Tibial nerve (tissue), 4 donors: ENCODE data around the gene NOS1AP. TPM values are rescaled to one million over a fixed set of nuclear protein-coding genes. Genes with fewer than 3 reads are reported as not detected.

Source experiments
- DNase-seq, 2 donors: peaks; one replicate each; pipeline ENCODE4 v3.0.0-alpha.2; 2019; ENCODE audit warnings: low spot score in 2 of 2
- H3K27ac ChIP-seq, 4 donors: fragments of 200-600 bp; sonication (generic) in 3 of 4; one replicate each; pipeline ENCODE4 v1.5.1; 2017 to 2019; ENCODE audit warnings: mild to moderate bottlenecking in 1 of 4
- H3K27me3 ChIP-seq, 2 donors: fragments of 200-600 bp; sonication (generic) in 1 of 2; one replicate each; pipeline versions ENCODE4 v1.5.1 to v1.6.0; 2017 to 2019
- H3K36me3 ChIP-seq, 3 donors: fragments of 200-600 bp; sonication (generic); one replicate each; pipeline ENCODE4 v1.5.1; 2018 to 2019
- H3K4me1 ChIP-seq, 4 donors: fragments of 200-600 bp; sonication (generic) in 3 of 4; one replicate each; pipeline ENCODE4 v1.5.1; 2017 to 2019
- H3K4me3 ChIP-seq, 4 donors: fragments of 200-600 bp; sonication (generic) in 3 of 4; one replicate each; pipeline ENCODE4 v1.5.1; 2017 to 2019; ENCODE audit warnings: mild to moderate bottlenecking in 1 of 4, moderate library complexity in 1 of 4
- H3K9me3 ChIP-seq, 4 donors: fragments of 200-600 bp; sonication (generic) in 3 of 4; one replicate each; pipeline ENCODE4 v1.5.1; 2017 to 2019
- CTCF ChIP-seq, 5 experiments: fragments of 200-600 bp in 3 of 5; fragments of 450-650 bp in 2 of 5; sonication (generic) in 3 of 5; IDR thresholded peaks; one replicate each; pipeline ENCODE4 v1.5.1; 2016 to 2019; ENCODE audit warnings: antibody characterized with exemption in 5 of 5, mild to moderate bottlenecking in 3 of 5, moderate library complexity in 2 of 5
- EP300 ChIP-seq, 2 donors: sonication (generic); formaldehyde crosslinking; IDR thresholded peaks; one replicate each; pipeline ENCODE4 v1.6.1; 2017; ENCODE audit warnings: antibody characterized with exemption in 2 of 2, mild to moderate bottlenecking in 1 of 2
- POLR2A ChIP-seq, 2 donors: fragments of 450-650 bp; IDR thresholded peaks; one replicate each; pipeline ENCODE4 v1.6.1; 2017; ENCODE audit warnings: antibody characterized with exemption in 2 of 2, mild to moderate bottlenecking in 2 of 2, moderate library complexity in 2 of 2
- WGBS, 2 donors: methylation state at CpG; one replicate each; pipeline ENCODE4 v1.1.5; 2018; 5-methylcytosine and 5-hydroxymethylcytosine counted together
- total RNA-seq, 4 donors: library from RNA; depleted of rRNA; stranded (reverse); fragments of >200 nt; gene quantifications; one replicate each; pipeline ENCODE4 v1.1.0, GENCODE V29; 2016

Gene NOS1AP
- total RNA-seq, 4 donors from 2014 or later, result 2.7 to 11.2 (median 5.3) TPM

- TF ChIP-seq CTCF (IDR thresholded peaks at IDR 0.05) (no peak), EP300 (IDR thresholded peaks at IDR 0.05) (no peak), POLR2A (IDR thresholded peaks at IDR 0.05) (no peak)
- Histone ChIP-seq H3K9me3 (no peaks in the 10 kb centered on the region), H3K36me3 (no peaks in the 10 kb centered on the region), H3K4me1 (peaks cover 0 to 10% (median 3%) of the 10 kb centered on the region in 4 donors), H3K27ac (no peak overlapping the region), H3K4me3 (no peak overlapping the region), H3K27me3 (no peaks in the 10 kb centered on the region)
- no peak for DNase-seq
- whole genome bisulfite sequencing, 2 donors, result 86 to 93% methylated on average over 1 of the region's 1 CpG
Observed at GRCh38 chr1:162087574-162087973, 18.1 kb downstream of the NOS1AP start.

- no peak for TF ChIP-seq EP300 (IDR thresholded peaks at IDR 0.05)
- no peak for TF ChIP-seq POLR2A (IDR thresholded peaks at IDR 0.05)
- no peak for TF ChIP-seq CTCF (IDR thresholded peaks at IDR 0.05)
- 58 to 64% methylated on average over 5 of the region's 5 CpGs for WGBS, 2 donors
- no peaks in the 10 kb centered on the region for H3K36me3 ChIP-seq
- H3K4me1 ChIP-seq, result peaks cover 0 to 17% (median 3%) of the 10 kb centered on the region in 4 donors
- H3K9me3 ChIP-seq, result no peaks in the 10 kb centered on the region
- no peak overlapping the region for H3K4me3 ChIP-seq
- H3K27ac ChIP-seq, result no peak overlapping the region
- H3K27me3 ChIP-seq, result no peaks in the 10 kb centered on the region
- DNase-seq, result no peak
Observed at GRCh38 chr1:162088281-162088969, 18.9 kb downstream of the NOS1AP start.

- H3K27me3 ChIP-seq, result no peaks in the 10 kb centered on the region
- TF ChIP-seq POLR2A (IDR thresholded peaks at IDR 0.05) (no peak), CTCF (IDR thresholded peaks at IDR 0.05) (no peak), EP300 (IDR thresholded peaks at IDR 0.05) (no peak)
- WGBS, 2 donors, result 91 to 96% methylated on average over 2 of the region's 2 CpGs
- no peak for DNase-seq
- H3K9me3 ChIP-seq, result no peaks in the 10 kb centered on the region
- no peaks in the 10 kb centered on the region for H3K36me3 ChIP-seq
- peaks cover 0 to 17% (median 3%) of the 10 kb centered on the region in 4 donors for H3K4me1 ChIP-seq
- no peak overlapping the region for H3K27ac ChIP-seq
- no peak overlapping the region for H3K4me3 ChIP-seq
Observed at GRCh38 chr1:162089748-162090147, 20.3 kb downstream of the NOS1AP start.

GRCh38 chr1:162090378-162090777, 20.9 kb downstream of the NOS1AP start:
- H3K27ac ChIP-seq, result no peak overlapping the region
- no peaks in the 10 kb centered on the region for H3K36me3 ChIP-seq
- H3K4me3 ChIP-seq, result no peak overlapping the region
- H3K9me3 ChIP-seq, result no peaks in the 10 kb centered on the region
- 92% methylated on average over 2 of the region's 2 CpGs for WGBS, 2 donors
- H3K27me3 ChIP-seq, result no peaks in the 10 kb centered on the region
- peaks cover 0 to 17% (median 3%) of the 10 kb centered on the region in 4 donors for H3K4me1 ChIP-seq
- TF ChIP-seq EP300 (IDR thresholded peaks at IDR 0.05) (no peak), POLR2A (IDR thresholded peaks at IDR 0.05) (no peak), CTCF (IDR thresholded peaks at IDR 0.05) (no peak)
- no peak for DNase-seq

- Histone ChIP-seq H3K4me3 (no peak overlapping the region), H3K27ac (peak overlapping the region in 1 of 4 donors; percentile 50), H3K27me3 (no peaks in the 10 kb centered on the region), H3K4me1 (peaks cover 0 to 17% (median 3%) of the 10 kb centered on the region in 4 donors), H3K9me3 (no peaks in the 10 kb centered on the region), H3K36me3 (no peaks in the 10 kb centered on the region)
- no peak for DNase-seq
- no peak for TF ChIP-seq CTCF (IDR thresholded peaks at IDR 0.05)
- no peak for TF ChIP-seq POLR2A (IDR thresholded peaks at IDR 0.05)
- TF ChIP-seq EP300 (IDR thresholded peaks at IDR 0.05), result no peak
- WGBS, 2 donors, result 34% methylated on average over 4 of the region's 4 CpGs
Observed at GRCh38 chr1:162091681-162092524, 22.4 kb downstream of the NOS1AP start.
